Daoy (cell line): ENCODE results near the gene EMILIN1. TPM values are rescaled to one million over a fixed set of nuclear protein-coding genes. Genes with fewer than 3 reads are reported as not detected.
"Not testable (repeated sequence)": the region's sequence is repeated elsewhere in the genome, so short reads cannot be mapped to it uniquely, and the experiment has no call there.

Experiments
- DNase-seq: peaks from one replicate; pipeline ENCODE4 v3.0.0-alpha.2; 2015; ENCODE audit warnings: low read depth
- total RNA-seq: library from RNA; depleted of rRNA; stranded (reverse); fragments of >200 nt; shearing (Covaris generic); gene quantifications from 2 replicates; pipeline ENCODE4 v1.2.3, GENCODE V29; 2014

The EMILIN1 gene
- total RNA-seq, 1 experiment from 2014 or later, result 10.2 TPM

GRCh38 chr2:27093430-27094352 lies 15.3 kb downstream of the EMILIN1 start:
- no peak for DNase-seq

DNA sequence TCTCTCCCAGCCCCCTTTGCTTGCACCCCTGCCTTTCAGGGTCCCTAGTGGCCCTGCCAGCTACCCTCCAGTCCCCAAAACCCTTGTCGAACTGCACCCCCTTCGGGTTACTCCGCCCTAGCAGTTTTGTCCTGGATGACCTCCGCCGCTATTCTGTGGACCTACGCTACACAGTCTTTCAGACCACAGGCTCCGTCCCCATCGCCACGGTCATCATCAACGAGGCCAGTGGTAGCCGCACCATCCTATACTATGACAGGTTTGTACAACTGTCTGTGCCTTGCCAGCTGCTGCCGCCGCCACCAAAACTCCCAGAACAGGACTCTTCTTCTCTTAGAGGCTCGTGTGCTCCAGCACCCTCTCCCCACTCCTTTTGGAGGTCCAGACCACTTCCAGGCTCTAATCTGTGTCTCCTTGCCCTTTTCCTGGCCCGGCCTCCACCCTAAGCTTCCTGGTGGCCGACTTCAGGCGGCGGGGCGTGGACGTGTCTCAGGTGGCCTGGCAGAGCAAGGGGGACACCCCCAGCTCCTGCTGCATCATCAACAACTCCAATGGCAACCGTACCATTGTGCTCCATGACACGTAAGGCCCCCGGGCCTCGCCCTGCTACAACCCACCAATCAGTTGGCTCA lies 16.1 kb downstream of the EMILIN1 start:
- no peak for DNase-seq

GRCh38 chr2:27095427-27095744 lies 17.0 kb downstream of the EMILIN1 start:
- no peak for DNase-seq

GRCh38 chr2:27095745-27096651 lies 17.6 kb downstream of the EMILIN1 start:
- peak; percentile 58 for DNase-seq

GRCh38 chr2:27096748-27097297 lies 18.4 kb downstream of the EMILIN1 start:
- DNase-seq, result no peak

- no peak for DNase-seq
Observed at GRCh38 chr2:27097341-27097740, 18.9 kb downstream of the EMILIN1 start.

DNA sequence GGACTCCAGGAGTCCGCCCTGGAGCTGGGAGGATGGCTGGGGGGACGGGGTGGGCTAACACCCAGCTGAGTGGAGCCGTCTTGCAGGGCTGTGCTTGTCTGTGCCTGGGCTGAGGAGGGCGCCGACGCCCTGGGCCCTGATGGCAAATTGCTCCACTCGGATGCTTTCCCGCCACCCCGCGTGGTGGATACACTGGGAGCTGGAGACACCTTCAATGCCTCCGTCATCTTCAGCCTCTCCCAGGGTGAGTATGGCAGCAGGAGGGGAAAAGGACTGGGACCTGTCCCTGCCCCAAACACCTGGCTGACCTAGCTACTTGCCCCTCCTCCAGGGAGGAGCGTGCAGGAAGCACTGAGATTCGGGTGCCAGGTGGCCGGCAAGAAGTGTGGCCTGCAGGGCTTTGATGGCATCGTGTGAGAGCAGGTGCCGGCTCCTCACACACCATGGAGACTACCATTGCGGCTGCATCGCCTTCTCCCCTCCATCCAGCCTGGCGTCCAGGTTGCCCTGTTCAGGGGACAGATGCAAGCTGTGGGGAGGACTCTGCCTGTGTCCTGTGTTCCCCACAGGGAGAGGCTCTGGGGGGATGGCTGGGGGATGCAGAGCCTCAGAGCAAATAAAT lies 21.0 kb downstream of the EMILIN1 start:
- no peak for DNase-seq

DNA sequence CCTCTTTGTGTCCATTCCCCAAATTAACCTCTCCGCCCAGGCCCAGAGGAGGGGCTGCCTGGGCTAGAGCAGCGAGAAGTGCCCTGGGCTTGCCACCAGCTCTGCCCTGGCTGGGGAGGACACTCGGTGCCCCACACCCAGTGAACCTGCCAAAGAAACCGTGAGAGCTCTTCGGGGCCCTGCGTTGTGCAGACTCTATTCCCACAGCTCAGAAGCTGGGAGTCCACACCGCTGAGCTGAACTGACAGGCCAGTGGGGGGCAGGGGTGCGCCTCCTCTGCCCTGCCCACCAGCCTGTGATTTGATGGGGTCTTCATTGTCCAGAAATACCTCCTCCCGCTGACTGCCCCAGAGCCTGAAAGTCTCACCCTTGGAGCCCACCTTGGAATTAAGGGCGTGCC lies 21.6 kb downstream of the EMILIN1 start:
- DNase-seq, result no peak

GRCh38 chr2:27102329-27102728 lies 23.9 kb downstream of the EMILIN1 start:
- no peak for DNase-seq

DNA sequence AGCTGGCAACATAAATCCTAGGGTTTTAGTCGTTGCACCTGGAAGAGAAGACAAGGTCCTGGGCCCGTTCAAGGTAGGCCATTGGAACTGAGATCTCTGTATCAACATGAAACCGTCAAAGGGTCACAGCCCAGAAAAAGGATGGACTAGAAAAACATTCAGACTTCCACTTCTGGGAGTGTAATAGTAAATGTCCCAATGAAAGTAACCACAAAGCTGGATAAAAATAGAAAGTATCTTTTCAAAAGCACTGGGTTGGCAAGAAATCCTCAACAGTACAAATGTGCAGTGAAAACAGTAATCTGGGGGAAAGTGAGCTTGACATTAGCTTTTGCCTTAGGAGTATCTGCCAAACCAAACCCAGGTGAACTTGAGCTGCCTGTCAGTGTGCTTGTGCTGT lies 27.6 kb downstream of the EMILIN1 start:
- no peak for DNase-seq

GRCh38 chr2:27108221-27108620 lies 29.8 kb downstream of the EMILIN1 start:
- no peak for DNase-seq

- DNase-seq, result no peak
Observed at GRCh38 chr2:27109083-27109482, 30.7 kb downstream of the EMILIN1 start.

- DNase-seq, result not testable (repeated sequence)
Observed at GRCh38 chr2:27110603-27111352, 32.4 kb downstream of the EMILIN1 start.

DNA sequence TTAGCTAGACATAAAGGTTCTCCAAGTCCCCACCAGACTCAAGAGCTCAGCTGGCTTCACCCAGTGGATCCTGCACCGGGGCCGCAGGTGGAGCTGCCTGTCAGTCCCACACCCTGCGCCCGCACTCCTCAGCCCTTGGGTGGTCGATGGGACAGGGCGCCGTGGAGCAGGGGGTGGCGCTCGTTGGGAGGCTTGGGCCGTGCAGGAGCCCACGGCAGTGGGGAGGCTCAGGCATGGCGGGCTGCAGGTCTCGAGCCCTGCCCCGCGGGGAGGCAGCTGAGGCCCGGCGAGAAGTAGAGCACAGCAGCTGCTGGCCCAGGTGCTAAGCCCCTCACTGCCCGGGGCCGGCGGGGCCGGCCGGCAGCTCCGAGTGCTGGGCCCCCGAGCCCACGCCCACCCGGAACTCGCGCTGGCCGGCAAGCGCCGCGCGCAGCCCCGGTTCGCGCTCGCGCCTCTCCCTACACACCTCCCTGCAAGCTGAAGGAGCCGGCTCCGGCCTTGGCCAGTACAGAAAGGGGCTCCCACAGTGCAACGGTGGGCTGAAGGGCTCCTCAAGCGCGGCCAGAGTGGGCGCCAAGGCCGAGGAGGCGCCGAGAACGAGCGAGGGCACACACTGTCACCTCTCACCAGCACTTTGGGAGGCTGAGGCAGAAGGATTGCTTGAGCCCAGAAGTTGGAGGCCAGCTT lies 33.1 kb downstream of the EMILIN1 start:
- not testable (repeated sequence) for DNase-seq

- DNase-seq, result no peak
Observed at GRCh38 chr2:27115519-27115918, 37.1 kb downstream of the EMILIN1 start.

GRCh38 chr2:27117995-27118524 lies 39.6 kb downstream of the EMILIN1 start:
- DNase-seq, result no peak

- peak; percentile 35 for DNase-seq
Observed at GRCh38 chr2:27118525-27119329, 40.3 kb downstream of the EMILIN1 start, which contains the start of gene CGREF1. Gene CGREF1, minus strand, starts transcription at chr2:27119128. Its CDS starts 14,762 bp downstream, at chr2:27104366.

DNA sequence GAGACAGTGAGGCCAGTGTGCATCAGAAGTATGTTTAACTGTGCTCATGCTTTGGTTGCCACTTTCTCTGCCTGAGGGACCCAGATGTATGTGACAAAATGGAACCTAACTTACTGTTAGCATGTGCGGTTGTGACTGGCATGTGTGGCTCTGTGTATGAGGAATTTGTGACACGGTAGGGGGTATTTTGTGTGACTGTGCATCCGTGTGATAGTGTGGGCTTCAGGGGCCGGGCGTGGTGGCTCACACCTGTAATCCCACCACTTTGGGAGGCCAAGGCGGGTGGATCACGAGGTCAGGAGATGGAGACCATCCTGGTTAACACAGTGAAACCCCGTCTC lies 40.9 kb downstream of the EMILIN1 start:
- not testable (repeated sequence) for DNase-seq

GRCh38 chr2:27121906-27122305 lies 43.5 kb downstream of the EMILIN1 start:
- no peak for DNase-seq
